Peyer's patch (tissue), 4 donors: Measurements from ENCODE around the gene TAPT1.

Experiments
- CTCF ChIP-seq, 6 experiments: fragments of 450-650 bp in 4 of 6; fragments of 200-600 bp in 2 of 6; sonication (generic) in 1 of 6; IDR thresholded peaks; one replicate each; pipeline ENCODE4 v1.5.1; 2017 to 2019; ENCODE audit warnings: antibody characterized with exemption in 6 of 6, mild to moderate bottlenecking in 3 of 6, moderate library complexity in 1 of 6
- POLR2A ChIP-seq, 2 donors: fragments of 450-650 bp; IDR thresholded peaks; one replicate each; pipeline ENCODE4 v1.5.1; 2017; ENCODE audit warnings: antibody characterized with exemption in 2 of 2, mild to moderate bottlenecking in 2 of 2, moderate library complexity in 2 of 2

- TF ChIP-seq CTCF (IDR thresholded peaks at IDR 0.05) (no peak), POLR2A (IDR thresholded peaks at IDR 0.05) (no peak)
Observed at GRCh38 chr4:16186986-16187385, 39.3 kb downstream of the TAPT1 start.
